Lung (tissue), 12 donors: ENCODE data around the gene INO80C. TPM values are rescaled to one million over a fixed set of nuclear protein-coding genes. Genes with fewer than 3 reads are reported as not detected.
"Not testable (repeated sequence)": the region's sequence is repeated elsewhere in the genome, so short reads cannot be mapped to it uniquely, and the experiment has no call there.

Experiments
- ATAC-seq: fragments of 200-7000 bp; cut with Tn5 transposase; one replicate; pipeline ENCODE4 v1.9.1; 2020; ENCODE audit warnings: moderate number of reproducible peaks; ENCODE audit not compliant: insufficient read depth, low FRiP score
- DNase-seq, 3 donors: peaks; one replicate each; pipeline ENCODE4 v3.0.0-alpha.2; 2013 to 2017
- H3K27ac ChIP-seq, 2 donors: one replicate each; pipeline ENCODE4 v1.5.1; 2013; ENCODE audit warnings: mild to moderate bottlenecking in 2 of 2, moderate library complexity in 2 of 2, control low read depth in 1 of 2, inconsistent platforms in 1 of 2, low read depth in 1 of 2, low read length in 1 of 2
- H3K27me3 ChIP-seq, 3 donors: one replicate each; pipeline ENCODE4 v1.5.1; 2013; ENCODE audit warnings: low read length in 2 of 3; ENCODE audit not compliant: control insufficient read depth in 3 of 3, insufficient read depth in 3 of 3
- H3K36me3 ChIP-seq, 4 donors: one replicate each; pipeline ENCODE4 v1.5.1; 2013; ENCODE audit warnings: low read length in 4 of 4, mild to moderate bottlenecking in 1 of 4, moderate library complexity in 1 of 4; ENCODE audit not compliant: control insufficient read depth in 4 of 4, insufficient read depth in 4 of 4
- H3K4me1 ChIP-seq, 5 donors: one replicate each; pipeline ENCODE4 v1.5.1; 2013; ENCODE audit warnings: low read length in 5 of 5, mild to moderate bottlenecking in 2 of 5, moderate library complexity in 1 of 5; ENCODE audit not compliant: control insufficient read depth in 5 of 5, insufficient read depth in 5 of 5
- H3K4me3 ChIP-seq: one replicate; pipeline ENCODE4 v1.5.1; 2013; ENCODE audit warnings: mild to moderate bottlenecking, control low read depth, moderate library complexity
- H3K9ac ChIP-seq, 2 donors: one replicate each; pipeline ENCODE4 v1.5.1; 2013; ENCODE audit warnings: low read length in 2 of 2, control low read depth in 1 of 2; ENCODE audit not compliant: insufficient read depth in 1 of 2
- H3K9me3 ChIP-seq, 4 donors: one replicate each; pipeline ENCODE4 v1.5.1; 2013; ENCODE audit warnings: low read length in 3 of 4, mild to moderate bottlenecking in 1 of 4, moderate library complexity in 1 of 4; ENCODE audit not compliant: control insufficient read depth in 4 of 4, insufficient read depth in 3 of 4
- CTCF ChIP-seq: IDR thresholded peaks from 2 replicates; pipeline ENCODE4 v1.5.1; 2012; ENCODE audit warnings: mild to moderate bottlenecking; ENCODE audit errors: control extremely low read depth, extremely low read depth
- WGBS, 2 donors: extraction: QIAGEN DNeasy Blood & Tissue Kit; methylation state at CpG; one replicate each; pipeline ENCODE4 v1.1.7; 2013; 5-methylcytosine and 5-hydroxymethylcytosine counted together
- polyA plus RNA-seq, 2 donors: library from polyadenylated mRNA; stranded (reverse); fragments of 200-250 nt; gene quantifications; one replicate each; pipeline ENCODE4 v1.2.1, GENCODE V29; 2013
- total RNA-seq, 2 donors: library from RNA; depleted of rRNA in 1 of 2; stranded (reverse); fragments of >200 nt in 1 of 2; gene quantifications; one replicate each; pipeline ENCODE4 v1.2.1, GENCODE V29; 2014 to 2021
- donor health status: control.
- donor health status: control.
- donor health status: Bipolar disorder and iron deficiency.
- donor health status: healthy.
- donor health status: DM: yes; HTN: yes; CAD: no.

Gene INO80C
- total and polyA plus RNA-seq, 4 donors: 26.7 to 35.6 (median 31.5) TPM

GRCh38 chr18:35489913-35490490 is 7.8 kb downstream of the INO80C start:
- Histone ChIP-seq H3K9me3 (no peaks in the 10 kb centered on the region), H3K27ac (peak overlapping the region in 1 of 2 donors; percentile 66), H3K4me1 (peaks cover 0 to 16% (median 0%) of the 10 kb centered on the region in 5 donors), H3K9ac (no peak overlapping the region), H3K4me3 (no peak overlapping the region), H3K27me3 (no peaks in the 10 kb centered on the region), H3K36me3 (no peaks in the 10 kb centered on the region)
- TF ChIP-seq CTCF: no peak
- ATAC-seq: peak; percentile 19
- WGBS, 2 donors: 62 to 79% methylated on average over 7 of the region's 7 CpGs
- DNase-seq: no peak

GRCh38 chr18:35489281-35489680 is 8.5 kb downstream of the INO80C start:
- not testable (repeated sequence) for ATAC-seq
- 90 to 97% methylated on average over 3 of the region's 3 CpGs for WGBS, 2 donors

GRCh38 chr18:35488396-35488795 is 9.4 kb downstream of the INO80C start:
- WGBS, 2 donors: 97 to 100% methylated on average over 2 of the region's 2 CpGs
- not testable (repeated sequence) for H3K9ac ChIP-seq, DNase-seq, H3K9me3 ChIP-seq, ATAC-seq, H3K36me3 ChIP-seq, H3K27ac ChIP-seq, H3K27me3 ChIP-seq, H3K4me3 ChIP-seq
- H3K4me1 ChIP-seq: peaks cover 0 to 13% (median 0%) of the 10 kb centered on the region in 5 donors

More at GRCh38 chr18:35489281-35489680, 8.5 kb downstream of the INO80C start:
- not testable (repeated sequence) for H3K27me3 ChIP-seq, H3K9me3 ChIP-seq, H3K27ac ChIP-seq, H3K9ac ChIP-seq, H3K4me3 ChIP-seq, H3K36me3 ChIP-seq, DNase-seq
- H3K4me1 ChIP-seq: peaks cover 0 to 15% (median 0%) of the 10 kb centered on the region in 5 donors

- DNase-seq, H3K4me3 ChIP-seq, H3K27me3 ChIP-seq, ATAC-seq, H3K9me3 ChIP-seq, H3K27ac ChIP-seq, H3K9ac ChIP-seq, H3K36me3 ChIP-seq: not testable (repeated sequence)
- H3K4me1 ChIP-seq: peaks cover 0 to 13% (median 0%) of the 10 kb centered on the region in 5 donors
- WGBS, 2 donors: 96 to 97% methylated on average over 4 of the region's 4 CpGs
Measured at GRCh38 chr18:35487525-35487924, 10.2 kb downstream of the INO80C start.

GRCh38 chr18:35485852-35486251 is 11.9 kb downstream of the INO80C start:
- WGBS, 2 donors: 92 to 97% methylated on average over 1 of the region's 1 CpG
- ATAC-seq: no peak
- Histone ChIP-seq H3K9me3 (no peaks in the 10 kb centered on the region), H3K27me3 (no peaks in the 10 kb centered on the region), H3K9ac (no peak overlapping the region), H3K4me1 (peaks cover 0 to 9% (median 0%) of the 10 kb centered on the region in 5 donors), H3K36me3 (no peaks in the 10 kb centered on the region), H3K4me3 (no peak overlapping the region), H3K27ac (no peak overlapping the region)
- no peak for DNase-seq
- TF ChIP-seq CTCF: no peak
